Adipocyte (in vitro differentiated cells): ENCODE data around the gene HSD3B7.

Experiments used
- DNase-seq: peaks from one replicate; pipeline ENCODE4 v3.0.0-alpha.2; 2015; ENCODE audit warnings: low read depth
- H3K27me3 ChIP-seq: replicated peaks from 2 replicates; pipeline ENCODE4 v1.7.0; 2013; ENCODE audit warnings: mild to moderate bottlenecking, low read length, moderate library complexity; ENCODE audit not compliant: control insufficient read depth, insufficient read depth
- H3K36me3 ChIP-seq: 2 replicates; pipeline ENCODE4 v1.7.0; 2013; ENCODE audit warnings: low read length, mild to moderate bottlenecking, moderate library complexity; ENCODE audit not compliant: control insufficient read depth, insufficient read depth, severe bottlenecking
- H3K4me1 ChIP-seq: 2 replicates; pipeline ENCODE4 v1.7.0; 2013; ENCODE audit warnings: mild to moderate bottlenecking, low read length, moderate library complexity; ENCODE audit not compliant: control insufficient read depth, insufficient read depth
- H3K4me3 ChIP-seq: 2 replicates; pipeline ENCODE4 v1.7.0; 2013; ENCODE audit warnings: mild to moderate bottlenecking, low read length, moderate library complexity
- H3K9ac ChIP-seq: 2 replicates; pipeline ENCODE4 v1.7.0; 2013; ENCODE audit warnings: mild to moderate bottlenecking, low read length, moderate library complexity
- H3K9me3 ChIP-seq: 2 replicates; pipeline ENCODE4 v1.7.0; 2013; ENCODE audit warnings: mild to moderate bottlenecking, low read length, moderate library complexity; ENCODE audit not compliant: control insufficient read depth

The HSD3B7 gene

DNA sequence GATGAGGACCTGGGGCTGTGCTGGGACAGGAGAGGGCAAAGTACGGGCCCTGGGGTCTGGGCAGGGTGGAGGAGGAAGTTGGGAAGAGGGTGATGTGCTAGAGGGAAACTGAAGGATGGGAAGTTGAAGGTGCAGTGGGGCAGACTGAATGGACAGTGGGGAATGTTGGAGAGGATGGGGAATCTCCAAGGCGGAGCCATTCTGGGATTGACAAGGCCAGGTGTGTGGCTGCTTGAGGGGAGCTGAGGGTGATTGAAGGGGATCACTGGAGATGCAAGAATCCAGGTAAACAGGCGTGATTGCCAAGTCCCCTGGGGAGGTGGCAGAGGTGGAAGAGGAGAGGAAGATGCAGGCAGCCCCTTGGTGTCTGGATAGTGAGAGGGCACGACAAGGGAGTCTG, 8.5 kb upstream of the HSD3B7 start:
- Histone ChIP-seq H3K9me3 (no peaks in the 10 kb centered on the region), H3K9ac (no peak overlapping the region), H3K4me3 (no peak overlapping the region), H3K36me3 (peaks cover 88% of the 10 kb centered on the region), H3K27me3 (no peaks in the 10 kb centered on the region), H3K4me1 (no peaks in the 10 kb centered on the region)
- no peak for DNase-seq

DNA sequence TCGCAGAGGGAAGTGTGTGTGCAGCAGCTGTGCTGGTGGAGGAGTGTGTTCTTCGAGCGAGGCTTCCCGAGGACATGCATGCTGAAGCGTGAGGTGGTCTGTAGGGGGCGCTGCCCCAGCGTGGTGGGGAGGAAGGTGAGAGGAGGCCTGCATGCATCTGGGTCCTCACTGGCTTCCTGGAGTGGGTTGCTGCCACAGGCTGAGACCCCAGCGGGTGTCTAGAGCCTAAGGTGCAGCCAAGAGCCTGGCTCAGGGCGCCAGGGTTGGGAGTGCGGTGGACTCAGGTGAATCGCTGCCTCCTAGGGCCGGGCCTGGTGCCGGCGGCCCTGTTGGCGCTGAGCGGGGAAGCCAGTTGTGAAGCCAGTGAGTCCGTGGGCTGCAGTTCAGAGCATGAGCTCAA, 7.5 kb upstream of the HSD3B7 start:
- no peaks in the 10 kb centered on the region for H3K9me3 ChIP-seq
- H3K27me3 ChIP-seq: no peaks in the 10 kb centered on the region
- peaks cover 1% of the 10 kb centered on the region for H3K4me1 ChIP-seq
- DNase-seq: no peak
- peaks cover 84% of the 10 kb centered on the region for H3K36me3 ChIP-seq
- no peak overlapping the region for H3K9ac ChIP-seq
- no peak overlapping the region for H3K4me3 ChIP-seq

DNA sequence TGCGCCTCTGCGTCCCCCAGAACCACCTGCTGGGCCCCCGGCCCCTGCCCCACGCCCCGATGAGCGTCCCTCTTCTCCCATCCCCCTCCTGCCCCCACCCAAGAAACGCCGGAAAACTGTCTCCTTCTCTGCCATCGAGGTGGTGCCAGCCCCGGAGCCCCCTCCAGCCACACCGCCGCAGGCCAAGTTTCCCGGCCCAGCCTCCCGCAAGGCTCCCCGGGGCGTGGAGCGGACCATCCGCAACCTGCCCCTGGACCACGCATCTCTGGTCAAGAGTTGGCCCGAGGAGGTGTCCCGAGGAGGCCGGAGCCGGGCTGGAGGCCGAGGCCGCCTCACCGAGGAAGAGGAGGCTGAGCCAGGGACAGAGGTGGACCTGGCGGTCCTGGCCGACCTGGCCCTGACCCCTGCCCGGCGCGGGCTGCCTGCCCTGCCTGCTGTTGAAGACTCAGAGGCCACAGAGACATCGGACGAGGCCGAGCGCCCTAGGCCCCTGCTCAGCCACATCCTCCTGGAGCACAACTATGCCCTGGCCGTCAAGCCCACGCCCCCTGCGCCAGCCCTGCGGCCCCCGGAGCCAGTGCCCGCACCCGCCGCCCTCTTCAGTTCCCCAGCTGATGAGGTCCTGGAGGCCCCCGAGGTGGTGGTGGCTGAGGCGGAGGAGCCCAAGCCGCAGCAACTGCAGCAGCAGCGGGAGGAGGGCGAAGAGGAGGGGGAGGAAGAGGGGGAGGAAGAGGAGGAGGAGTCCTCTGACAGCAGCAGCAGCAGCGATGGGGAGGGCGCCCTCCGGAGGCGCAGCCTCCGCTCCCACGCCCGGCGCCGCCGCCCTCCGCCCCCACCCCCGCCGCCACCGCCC, 5.6 kb upstream of the HSD3B7 start:
- Histone ChIP-seq H3K36me3 (peaks cover 74% of the 10 kb centered on the region), H3K4me3 (no peak overlapping the region)

DNA sequence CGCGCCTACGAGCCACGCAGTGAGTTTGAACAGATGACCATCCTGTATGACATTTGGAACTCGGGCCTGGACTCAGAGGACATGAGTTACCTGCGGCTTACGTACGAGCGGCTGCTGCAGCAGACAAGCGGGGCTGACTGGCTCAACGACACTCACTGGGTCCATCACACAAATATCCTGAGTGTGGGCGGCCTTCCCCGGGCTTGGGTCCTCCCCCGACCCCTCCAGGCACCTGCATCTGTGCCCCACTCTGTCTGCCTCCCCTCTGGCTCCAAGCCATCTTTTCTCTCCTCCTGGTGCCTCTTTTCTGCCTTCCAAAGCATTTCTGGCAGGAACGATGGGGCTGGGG, 5.0 kb upstream of the HSD3B7 start:
- no peak overlapping the region for H3K9ac ChIP-seq
- peaks cover 10% of the 10 kb centered on the region for H3K4me1 ChIP-seq
- H3K36me3 ChIP-seq: peaks cover 73% of the 10 kb centered on the region
- H3K4me3 ChIP-seq: no peak overlapping the region
- no peaks in the 10 kb centered on the region for H3K9me3 ChIP-seq
- H3K27me3 ChIP-seq: no peaks in the 10 kb centered on the region
- no peak for DNase-seq

More for the DNA sequence above, 5.6 kb upstream of the HSD3B7 start:
- H3K9me3 ChIP-seq: no peaks in the 10 kb centered on the region
- no peak overlapping the region for H3K9ac ChIP-seq
- no peak for DNase-seq
- H3K4me1 ChIP-seq: peaks cover 10% of the 10 kb centered on the region
- no peaks in the 10 kb centered on the region for H3K27me3 ChIP-seq

DNA sequence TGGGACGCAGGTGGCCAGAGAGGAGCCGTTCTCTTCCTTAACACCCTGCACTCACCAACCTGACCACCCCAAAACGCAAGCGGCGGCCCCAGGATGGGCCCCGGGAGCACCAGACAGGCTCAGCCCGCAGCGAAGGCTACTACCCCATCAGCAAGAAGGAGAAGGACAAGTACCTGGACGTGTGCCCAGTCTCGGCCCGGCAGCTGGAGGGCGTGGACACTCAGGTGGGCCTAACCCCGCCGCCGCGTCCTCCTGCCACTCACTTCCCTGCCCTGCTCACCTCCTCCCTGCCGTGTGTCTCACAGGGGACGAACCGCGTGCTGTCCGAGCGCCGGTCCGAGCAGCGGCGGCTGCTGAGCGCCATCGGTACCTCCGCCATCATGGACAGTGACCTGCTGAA, 4.6 kb upstream of the HSD3B7 start:
- peaks cover 68% of the 10 kb centered on the region for H3K36me3 ChIP-seq
- no peaks in the 10 kb centered on the region for H3K9me3 ChIP-seq
- no peak for DNase-seq
- no peaks in the 10 kb centered on the region for H3K27me3 ChIP-seq
- no peak overlapping the region for H3K9ac ChIP-seq
- H3K4me1 ChIP-seq: peaks cover 14% of the 10 kb centered on the region
- no peak overlapping the region for H3K4me3 ChIP-seq

DNA sequence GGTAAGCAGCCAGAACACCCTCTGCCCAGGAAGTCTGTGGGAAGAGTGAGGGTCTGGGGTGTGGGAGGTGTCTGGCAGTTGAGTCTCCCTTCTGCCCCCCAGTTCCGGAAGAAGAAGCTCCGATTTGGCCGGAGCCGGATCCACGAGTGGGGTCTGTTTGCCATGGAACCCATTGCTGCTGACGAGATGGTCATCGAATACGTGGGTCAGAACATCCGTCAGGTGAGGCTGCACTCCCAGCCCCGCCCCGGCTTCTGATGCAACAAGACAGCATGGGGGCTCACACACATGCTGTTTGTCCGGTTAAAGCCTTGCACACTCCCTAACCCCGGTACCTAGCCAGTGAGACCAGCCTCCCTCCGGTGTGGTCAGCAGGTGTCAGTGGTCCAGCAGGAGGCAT, 4.0 kb upstream of the HSD3B7 start:
- H3K36me3 ChIP-seq: peaks cover 63% of the 10 kb centered on the region
- no peaks in the 10 kb centered on the region for H3K27me3 ChIP-seq
- no peak overlapping the region for H3K4me3 ChIP-seq
- no peak overlapping the region for H3K9ac ChIP-seq
- peaks cover 19% of the 10 kb centered on the region for H3K4me1 ChIP-seq
- H3K9me3 ChIP-seq: no peaks in the 10 kb centered on the region
- DNase-seq: no peak

DNA sequence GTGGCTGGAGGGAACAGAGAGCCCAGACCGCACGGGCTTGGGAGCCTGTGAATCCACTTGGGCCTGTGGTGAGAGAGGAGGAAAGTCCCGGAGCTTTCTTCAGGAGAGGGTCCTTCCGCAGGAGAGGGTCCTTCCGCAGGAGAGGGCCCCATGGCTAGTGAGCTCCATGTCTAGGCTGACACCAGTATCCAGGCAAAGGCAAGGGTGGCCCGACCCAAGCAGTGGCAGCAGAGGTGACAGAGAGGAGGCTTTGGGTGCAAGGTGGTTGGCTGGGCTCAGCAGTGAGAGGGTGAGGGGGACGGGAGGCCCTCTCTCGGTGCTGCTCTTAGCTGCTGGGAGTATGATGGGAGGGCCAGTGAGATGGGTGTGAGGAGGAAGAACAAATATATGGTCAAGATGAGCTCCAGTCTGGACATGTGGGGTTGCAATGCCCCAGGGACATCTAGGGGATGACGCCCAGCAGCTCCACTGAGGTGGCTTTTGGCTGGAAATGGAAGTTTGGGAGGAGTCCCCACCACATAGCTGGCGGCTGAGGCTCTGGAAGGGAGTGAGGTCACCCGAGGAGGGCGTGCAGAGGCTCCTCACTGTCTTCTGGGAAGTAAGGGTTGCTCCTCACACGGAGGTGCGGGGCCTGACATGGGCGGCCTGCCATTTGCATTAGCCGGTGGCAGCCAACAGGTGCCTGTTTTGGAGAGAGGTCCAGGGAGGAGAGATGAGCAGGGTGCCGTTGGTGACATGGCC, 2.3 kb upstream of the HSD3B7 start:
- no peak for DNase-seq
- no peak overlapping the region for H3K4me3 ChIP-seq
- H3K9ac ChIP-seq: no peak overlapping the region
- H3K9me3 ChIP-seq: no peaks in the 10 kb centered on the region
- H3K4me1 ChIP-seq: peaks cover 29% of the 10 kb centered on the region
- peaks cover 48% of the 10 kb centered on the region for H3K36me3 ChIP-seq
- H3K27me3 ChIP-seq: no peaks in the 10 kb centered on the region

- no peaks in the 10 kb centered on the region for H3K27me3 ChIP-seq
- no peaks in the 10 kb centered on the region for H3K9me3 ChIP-seq
- peaks cover 29% of the 10 kb centered on the region for H3K4me1 ChIP-seq
- no peak overlapping the region for H3K9ac ChIP-seq
- peaks cover 41% of the 10 kb centered on the region for H3K36me3 ChIP-seq
- H3K4me3 ChIP-seq: no peak overlapping the region
- DNase-seq: no peak
Measured at GRCh38 chr16:30983289-30983889, 1.6 kb upstream of the HSD3B7 start.

DNA sequence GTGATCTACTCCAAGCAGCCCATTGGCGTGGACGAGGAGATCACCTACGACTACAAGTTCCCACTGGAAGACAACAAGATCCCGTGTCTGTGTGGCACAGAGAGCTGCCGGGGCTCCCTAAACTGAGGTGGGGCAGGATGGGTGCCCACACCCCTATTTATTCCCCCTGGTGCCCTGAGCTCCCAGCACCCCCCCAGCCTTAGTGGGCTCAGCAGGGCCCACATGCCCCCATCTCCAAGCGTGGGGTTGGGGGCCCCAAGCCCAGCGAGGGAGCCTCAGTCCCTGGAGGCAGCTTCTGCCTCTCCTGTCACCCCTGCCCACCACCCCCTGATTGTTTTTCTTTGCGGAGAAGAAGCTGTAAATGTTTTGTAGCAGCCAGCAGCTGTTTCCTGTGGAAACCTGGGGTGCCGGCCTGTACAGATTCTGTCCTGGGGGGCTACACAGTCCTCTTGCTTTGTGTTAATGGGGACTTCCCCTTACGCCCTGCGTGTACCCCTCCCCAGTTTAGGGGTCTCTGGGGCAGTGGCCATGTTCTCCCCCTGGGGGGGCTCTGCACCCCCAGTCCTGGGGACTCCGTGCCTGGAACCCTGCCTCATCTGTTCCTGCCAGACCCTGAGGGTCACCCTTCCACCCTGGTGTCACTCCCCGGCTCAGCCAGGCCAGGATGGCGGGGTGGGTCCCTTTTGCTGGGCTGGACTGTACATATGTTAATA, 953 bp upstream of the HSD3B7 start:
- Histone ChIP-seq H3K4me1 (peaks cover 29% of the 10 kb centered on the region), H3K9me3 (no peaks in the 10 kb centered on the region), H3K36me3 (peaks cover 37% of the 10 kb centered on the region), H3K9ac (no peak overlapping the region), H3K4me3 (no peak overlapping the region), H3K27me3 (no peaks in the 10 kb centered on the region)
- DNase-seq: no peak

GRCh38 chr16:30985401-30986128, 558 bp downstream of the HSD3B7 start:
- Histone ChIP-seq H3K9ac (peak overlapping the region; percentile 83), H3K4me3 (peak overlapping the region; percentile 76), H3K27me3 (no peaks in the 10 kb centered on the region), H3K36me3 (peaks cover 24% of the 10 kb centered on the region), H3K4me1 (peaks cover 29% of the 10 kb centered on the region), H3K9me3 (no peaks in the 10 kb centered on the region)
- no peak for DNase-seq
